Right lobe of liver (tissue), 4 donors: Measurements from ENCODE around the gene WNT1.

ENCODE experiments used
- CTCF ChIP-seq, 4 donors: fragments of 200-600 bp in 3 of 4; fragments of 450-650 bp in 1 of 4; IDR thresholded peaks; one replicate each; pipeline versions ENCODE4 v1.5.1 to v1.8.0; 2016 to 2022; ENCODE audit warnings: antibody characterized with exemption in 4 of 4, mild to moderate bottlenecking in 2 of 4
- POLR2A ChIP-seq: fragments of 450-650 bp; IDR thresholded peaks from one replicate; pipeline ENCODE4 v1.6.1; 2017; ENCODE audit warnings: antibody characterized with exemption, mild to moderate bottlenecking
- donor health status: DM: no; HTN: no; CAD: no.
- donor health status: DM: no; HTN: no; CAD: no.
- donor health status: DM: no; HTN: yes; CAD: no.

- TF ChIP-seq POLR2A (no peak), CTCF (IDR thresholded peaks at IDR 0.05) (no peak)
These were observed 7.4 kb downstream of the WNT1 start for GRCh38 chr12:48985475-48985897.
